K562 (cell line): ENCODE measurements around the gene YES1. TPM values are rescaled to one million over a fixed set of nuclear protein-coding genes. Genes with fewer than 3 reads are reported as not detected.

Experiments used
- ATAC-seq: fragments of 200-7000 bp; cut with Tn5 transposase; 3 replicates; pipeline ENCODE4 v1.9.1; 2020; ENCODE audit warnings: moderate library complexity
- BruUV-seq: library from RNA; stranded (reverse); fragments of 400-500 nt; replicated peaks from 2 replicates; lab custom pipeline; 2021; lab: Mats Ljungman, UMichigan
- CTCF ChIA-PET: fragments of 300-600 bp; formaldehyde crosslinking; extraction: SDS; loops from one replicate; lab custom pipeline; 2021; ENCODE audit warnings: low intra/inter-chr PET ratio; lab: Yijun Ruan, JAX
- POLR2A ChIA-PET: fragments of 300-600, 350-650 bp; sonication (Branson Sonifier 250); formaldehyde crosslinking; extraction: SDS; loops from one replicate; lab custom pipeline; 2021; ENCODE audit warnings: antibody characterized with exemption, inconsistent platforms; lab: Yijun Ruan, JAX
- DNase-seq, 4 experiments: peaks; one replicate each; pipeline versions ENCODE4 v3.0.0 to v3.0.0-alpha.2; 2011 to 2018; ENCODE audit warnings: low spot score in 3 of 4, mixed read lengths in 3 of 4; ENCODE audit errors: extremely low read depth in 1 of 4
- FAIRE-seq: peaks from 2 replicates; lab custom pipeline; 2011; peaks lifted over from hg19 to GRCh38; lab: Jason Lieb, UNC
- H2AFZ ChIP-seq: 2 replicates; pipeline ENCODE4 v1.6.0; 2011; ENCODE audit warnings: low read depth, low read length, control low read depth, inconsistent platforms
- H3K27ac ChIP-seq: fragments of 200-600 bp; 3 replicates; pipeline ENCODE4 v1.8.0; 2011; ENCODE audit warnings: low read depth, mild to moderate bottlenecking, control low read depth, inconsistent platforms, low read length, moderate library complexity, mixed read lengths; ENCODE audit errors: extremely low read depth
- H3K27me3 ChIP-seq, 2 experiments: fragments of 300-600 bp in 1 of 2; 2 replicates in 1 of 2; 3 replicates in 1 of 2; pipeline versions ENCODE4 v1.6.0 to v1.8.0; 2011; ENCODE audit warnings: inconsistent platforms in 2 of 2, low read length in 2 of 2, mild to moderate bottlenecking in 1 of 2, mixed read lengths in 1 of 2, moderate library complexity in 1 of 2; ENCODE audit not compliant: control insufficient read depth in 2 of 2, insufficient read depth in 2 of 2
- H3K36me3 ChIP-seq: fragments of 300-600 bp; 3 replicates; pipeline ENCODE4 v1.8.0; 2011; ENCODE audit warnings: mild to moderate bottlenecking, low read length, inconsistent platforms; ENCODE audit not compliant: control insufficient read depth, insufficient read depth
- H3K4me1 ChIP-seq, 2 experiments: fragments of 200-600 bp in 1 of 2; replicated peaks in 1 of 2; 2 replicates in 1 of 2; 3 replicates in 1 of 2; pipeline versions ENCODE4 v1.5.1 to v1.8.0; 2011; ENCODE audit warnings: inconsistent platforms in 2 of 2, low read length in 2 of 2, mild to moderate bottlenecking in 1 of 2, mixed read lengths in 1 of 2, moderate library complexity in 1 of 2; ENCODE audit not compliant: control insufficient read depth in 2 of 2, insufficient read depth in 2 of 2
- H3K4me2 ChIP-seq: 2 replicates; pipeline ENCODE4 v1.6.1; 2011; ENCODE audit warnings: low read length, control low read depth, inconsistent platforms, mixed read lengths; ENCODE audit not compliant: insufficient read depth
- H3K4me3 ChIP-seq: fragments of 200-600 bp; sonication (generic), shearing (Covaris generic); 2 replicates; pipeline ENCODE4 v1.5.1; 2016; ENCODE audit warnings: control low read depth, inconsistent platforms
- H3K79me2 ChIP-seq: fragments of 200-600 bp; 3 replicates; pipeline ENCODE4 v1.8.0; 2011; ENCODE audit warnings: low read length, inconsistent platforms; ENCODE audit not compliant: control insufficient read depth, insufficient read depth
- H3K9ac ChIP-seq, 2 experiments: 2 replicates each; pipeline versions ENCODE4 v1.6.0 to v1.6.1; 2011; ENCODE audit warnings: low read depth in 2 of 2, low read length in 2 of 2, control low read depth in 1 of 2, inconsistent platforms in 1 of 2, mild to moderate bottlenecking in 1 of 2, mixed read lengths in 1 of 2; ENCODE audit not compliant: insufficient read depth in 1 of 2
- H3K9me1 ChIP-seq: one replicate; pipeline ENCODE4 v1.6.0; 2011; ENCODE audit warnings: inconsistent platforms, mild to moderate bottlenecking, low read length, moderate library complexity; ENCODE audit not compliant: control insufficient read depth, insufficient read depth
- H3K9me3 ChIP-seq: replicated peaks from 2 replicates; pipeline ENCODE4 v1.5.1; 2011; ENCODE audit warnings: low read depth, low read length, inconsistent platforms; ENCODE audit not compliant: control insufficient read depth, insufficient read depth
- H4K20me1 ChIP-seq: replicated peaks from 2 replicates; pipeline ENCODE4 v1.6.1; 2011; ENCODE audit warnings: low read length, inconsistent platforms, mixed read lengths; ENCODE audit not compliant: control insufficient read depth, insufficient read depth
- CAMTA2 ChIP-seq: fragments of 250-450 bp; sonication (Bioruptor Pico); conservative IDR thresholded peaks from 2 replicates; pipeline ENCODE4 v1.5.1; 2022
- KLF6 ChIP-seq: fragments of 250-450 bp; sonication (Bioruptor Pico); IDR thresholded peaks from 2 replicates; pipeline ENCODE4 v1.4.0; 2020; ENCODE audit warnings: mild to moderate bottlenecking, moderate library complexity, borderline replicate concordance
- MAFF ChIP-seq: IDR thresholded peaks from 2 replicates; pipeline ENCODE4 v1.6.1; 2012; ENCODE audit warnings: low read length, improper control_type of control experiment
- PHF8 ChIP-seq: fragments of 200-600 bp; sonication (generic); IDR thresholded peaks from 2 replicates; pipeline ENCODE4 v1.6.1; 2012; ENCODE audit warnings: mixed run types, mild to moderate bottlenecking, inconsistent platforms, low read length, moderate library complexity, borderline replicate concordance
- ZNF277 ChIP-seq: fragments of 250-450 bp; sonication (Bioruptor Pico); IDR thresholded peaks from 2 replicates; pipeline ENCODE4 v1.8.0; 2022; ENCODE audit warnings: inconsistent platforms, mild to moderate bottlenecking, moderate library complexity, borderline replicate concordance
- WGBS: fragments of 100-300 bp; shearing (Covaris generic); methylation state at CpG from one replicate; pipeline ENCODE4 v1.1.6; 2016; ENCODE audit warnings: low coverage, mixed read lengths; ENCODE audit not compliant: insufficient coverage; ENCODE audit errors: missing lambda C conversion rate; 5-methylcytosine and 5-hydroxymethylcytosine counted together
- in situ Hi-C: fragments of 300-500 bp; cut with MboI; formaldehyde crosslinking; loops from 4 replicates; pipeline ENCODE4 v1.15.0; 2018; ENCODE audit warnings: inconsistent platforms, mixed read lengths
- intact Hi-C: fragments of 100-400 bp; cut with micrococcal nuclease; formaldehyde crosslinking; loops from 2 replicates; pipeline ENCODE4 v1.14.2; 2022
- polyA plus RNA-seq, 8 experiments: library from polyadenylated mRNA; depleted of rRNA in 4 of 8; stranded (reverse) in 5 of 8; unstranded in 3 of 8; fragments of >200 nt; fragmentation: Nextera tagmentation in 2 of 8; fragmentation: Illumina TruSeq in 1 of 8; extraction: Ambion mirVana in 2 of 8; extraction: Trizol in 1 of 8; gene quantifications; 2 replicates each; pipeline versions ENCODE4 v1.2.1 to v1.2.3, GENCODE V29; 2011 to 2014; ENCODE audit warnings: inconsistent platforms in 1 of 8, missing spikeins in 1 of 8
- total RNA-seq, 7 experiments: library from RNA; depleted of rRNA in 6 of 7; stranded (reverse); fragments of >200 nt in 6 of 7; fragmentation: Illumina TruSeq in 2 of 7; extraction: Trizol in 2 of 7; gene quantifications; 2 replicates each; pipeline versions ENCODE4 v1.2.1 to v1.2.3, GENCODE V29; 2011 to 2021; ENCODE audit warnings: low replicate concordance in 1 of 7

YES1 gene
- total and polyA plus RNA-seq, 9 of the 15 experiments (the other 6 are each of a cell fraction or from before 2014, with no cell fraction given): 37.2 to 115 (median 77.7) TPM

DNA sequence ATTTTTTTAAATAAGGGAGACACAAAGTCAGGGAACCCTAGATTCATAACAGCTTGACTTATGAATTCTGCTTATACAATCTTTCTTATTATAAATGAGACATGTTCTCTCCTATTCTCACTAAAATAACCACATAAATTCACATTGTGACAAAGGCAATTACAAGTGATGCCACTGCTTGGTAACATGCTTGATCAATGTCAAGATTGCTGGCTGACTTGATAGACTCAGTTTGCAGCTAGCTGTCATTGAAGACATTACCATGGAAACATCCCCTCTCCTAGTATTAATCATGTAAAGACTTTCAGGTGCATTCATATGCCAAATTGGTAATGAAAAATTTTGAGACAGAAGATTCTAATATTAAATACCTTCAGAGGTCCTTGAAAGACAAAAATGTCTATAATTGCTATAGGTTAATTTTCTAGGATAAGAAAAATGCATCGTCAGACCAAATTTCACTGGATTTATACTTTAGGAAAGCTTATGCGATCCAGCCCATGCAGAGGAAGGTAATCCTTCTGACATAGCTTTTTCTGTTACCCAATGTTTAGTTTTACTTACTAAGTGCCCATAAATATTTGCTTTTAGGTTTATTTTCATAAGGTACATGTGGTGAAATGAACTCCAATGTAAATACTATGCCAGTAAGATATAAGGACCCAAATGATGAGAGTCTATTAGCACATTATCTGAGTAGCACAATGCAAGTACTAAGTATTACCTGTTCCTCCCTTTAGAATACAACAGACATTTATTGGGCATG is 67.0 kb downstream of the YES1 start:
- Histone ChIP-seq H3K9me3 (no peaks in the 10 kb centered on the region), H3K9ac (no peak overlapping the region), H4K20me1 (no peaks in the 10 kb centered on the region), H3K36me3 (peaks cover 92% of the 10 kb centered on the region), H3K9me1 (no peaks in the 10 kb centered on the region), H2AFZ (no peak overlapping the region), H3K4me3 (no peak overlapping the region), H3K79me2 (peaks cover 12% of the 10 kb centered on the region; the same call in 2 of the 3 replicates), H3K4me2 (no peak overlapping the region), H3K4me1 (no peaks in the 10 kb centered on the region), H3K27me3 (no peaks in the 10 kb centered on the region), H3K27ac (no peak overlapping the region)
- ATAC-seq: no peak
- TF ChIP-seq MAFF (no peak), PHF8 (no peak), CAMTA2 (CRISPR knock-in tag) (no peak), KLF6 (CRISPR knock-in tag) (no peak), ZNF277 (CRISPR knock-in tag) (no peak)
- ChIA-PET CTCF (interaction anchor here (1.8 kb wide), 1 partner anchor 86 kb away, joined by 6 read pairs; no protein-coding TSS in a partner anchor), POLR2A (no interaction called here)
- no peak for DNase-seq
- BruUV-seq: no TSS peak
- intact Hi-C loops (loop anchor here (10.0 kb wide), 1 partner anchor 120 kb away; no protein-coding TSS in a partner anchor), in situ Hi-C loops (loop anchor here (5.0 kb wide), 1 partner anchor 87 kb away; no protein-coding TSS in a partner anchor)
- FAIRE-seq: no peak
- WGBS: 91% methylated on average over 2 of the region's 2 CpGs
